PC-9 (cell line): Measurements from ENCODE around the gene TCEA3. TPM values are rescaled to one million over a fixed set of nuclear protein-coding genes. Genes with fewer than 3 reads are reported as not detected.

Experiments used
- BruUV-seq: library from RNA; stranded (reverse); fragments of 400-500 nt; replicated peaks from 2 replicates; lab custom pipeline; 2021; lab: Mats Ljungman, UMichigan
- CTCF ChIA-PET: fragments of 300-600 bp; sonication (Branson Sonifier 250); formaldehyde crosslinking; loops from one replicate; lab custom pipeline; 2022; ENCODE audit warnings: antibody characterized with exemption; lab: Charles Lee
- POLR2A ChIA-PET: fragments of 300-600 bp; sonication (Branson Sonifier 250); formaldehyde crosslinking; loops from one replicate; lab custom pipeline; 2022; ENCODE audit warnings: antibody characterized with exemption; ENCODE audit not compliant: unreplicated experiment; lab: Charles Lee
- DNase-seq, 2 experiments: peaks; one replicate each; pipeline versions ENCODE4 v3.0.0 to v3.0.0-alpha.2; 2015 to 2022; ENCODE audit warnings: mixed read lengths in 1 of 2
- H2AFZ ChIP-seq: fragments of 200-600 bp; sonication (generic); 2 replicates; pipeline ENCODE4 v1.8.1; 2017; ENCODE audit warnings: antibody characterized with exemption
- H3F3A ChIP-seq: fragments of 200-600 bp; sonication (generic); 2 replicates; pipeline ENCODE4 v1.8.1; 2017; ENCODE audit warnings: antibody characterized with exemption, mild to moderate bottlenecking, low read depth; ENCODE audit not compliant: insufficient read depth
- H3K27ac ChIP-seq: fragments of 200-600 bp; sonication (generic); 2 replicates; pipeline ENCODE4 v1.6.1; 2016; ENCODE audit warnings: mixed run types
- H3K27me3 ChIP-seq: fragments of 200-600 bp; sonication (generic); 2 replicates; pipeline ENCODE4 v1.6.1; 2016; ENCODE audit warnings: low read depth, mixed run types; ENCODE audit not compliant: insufficient read depth
- H3K36me3 ChIP-seq: fragments of 200-600 bp; sonication (generic); 2 replicates; pipeline ENCODE4 v1.6.1; 2016; ENCODE audit warnings: low read depth, mixed run types
- H3K4me1 ChIP-seq: fragments of 200-600 bp; sonication (generic); replicated peaks from 2 replicates; pipeline ENCODE4 v1.6.1; 2016; ENCODE audit warnings: mixed run types; ENCODE audit not compliant: insufficient read depth
- H3K4me2 ChIP-seq: fragments of 200-600 bp; sonication (generic); 2 replicates; pipeline ENCODE4 v1.6.1; 2017; ENCODE audit warnings: mixed run types
- H3K4me3 ChIP-seq: fragments of 200-600 bp; sonication (generic); 2 replicates; pipeline ENCODE4 v1.6.1; 2016; ENCODE audit warnings: mixed run types
- H3K79me2 ChIP-seq: fragments of 200-600 bp; sonication (generic); 2 replicates; pipeline ENCODE4 v1.6.1; 2017; ENCODE audit warnings: low read depth, mixed run types
- H3K9me2 ChIP-seq: fragments of 200-600 bp; sonication (generic); 2 replicates; pipeline ENCODE4 v1.8.1; 2017; ENCODE audit warnings: mild to moderate bottlenecking; ENCODE audit not compliant: insufficient read depth
- H3K9me3 ChIP-seq: fragments of 200-600 bp; sonication (generic); 2 replicates; pipeline ENCODE4 v1.8.1; 2016; ENCODE audit warnings: low read depth; ENCODE audit not compliant: insufficient read depth
- H4K20me1 ChIP-seq: fragments of 200-600 bp; sonication (generic); 2 replicates; pipeline ENCODE4 v1.8.1; 2017; ENCODE audit not compliant: insufficient read depth
- EZH2 ChIP-seq: fragments of 200-600 bp; sonication (generic); IDR thresholded peaks from 2 replicates; pipeline ENCODE4 v1.8.0; 2017; ENCODE audit warnings: antibody characterized with exemption, low read depth
- intact Hi-C: fragments of 100-400 bp; cut with micrococcal nuclease; formaldehyde crosslinking; loops from one replicate; pipeline ENCODE4 v1.10.0; 2022; ENCODE audit not compliant: unreplicated experiment
- total RNA-seq: library from RNA; stranded (reverse); gene quantifications from 2 replicates; pipeline ENCODE4 v1.2.3, GENCODE V29; 2021
- TF ChIP-seq, protein P1 (sequence below): fragments of 200-600 bp; sonication (generic); conservative IDR thresholded peaks from 2 replicates; pipeline ENCODE4 v1.6.1; 2017; ENCODE audit warnings: mixed run types, antibody characterized with exemption, mild to moderate bottlenecking, moderate library complexity

TCEA3 gene
- total RNA-seq, 1 experiment from 2014 or later, result 2.7 TPM

DNA sequence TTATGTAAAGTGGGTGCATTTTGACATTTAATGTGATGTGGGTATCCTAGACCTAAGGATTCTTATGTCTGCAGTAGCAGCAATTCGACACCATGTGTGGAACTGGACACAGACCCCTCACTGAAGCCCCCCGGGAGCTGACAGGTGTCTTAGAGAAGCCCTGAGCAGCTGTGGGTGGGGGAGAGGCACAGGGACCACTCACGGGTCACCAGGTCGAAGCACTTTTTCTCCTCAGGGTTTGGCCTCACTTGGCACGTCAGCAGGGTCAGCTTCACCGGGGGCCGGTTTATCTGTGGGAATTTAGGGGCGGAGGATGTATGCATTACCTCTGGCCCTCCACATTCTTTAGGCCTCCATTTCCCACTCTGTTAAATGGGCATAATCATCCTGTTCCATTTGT lies 14.0 kb upstream of the TCEA3 start:
- no peak overlapping the region for H2AFZ ChIP-seq
- no peaks in the 10 kb centered on the region for H3F3A ChIP-seq
- no peaks in the 10 kb centered on the region for H3K9me3 ChIP-seq
- CTCF ChIA-PET, result no interaction called here
- H3K4me3 ChIP-seq, result no peak overlapping the region
- POLR2A ChIA-PET, result no interaction called here
- BruUV-seq, result no TSS peak
- H3K9me2 ChIP-seq, result no peaks in the 10 kb centered on the region
- DNase-seq, result no peak
- H3K4me1 ChIP-seq, result no peaks in the 10 kb centered on the region
- intact Hi-C loops, result no loop called here
- no peaks in the 10 kb centered on the region for H3K36me3 ChIP-seq
- H3K79me2 ChIP-seq, result no peaks in the 10 kb centered on the region
- H3K27ac ChIP-seq, result no peak overlapping the region
- no peaks in the 10 kb centered on the region for H4K20me1 ChIP-seq
- TF ChIP-seq, protein P1, sequence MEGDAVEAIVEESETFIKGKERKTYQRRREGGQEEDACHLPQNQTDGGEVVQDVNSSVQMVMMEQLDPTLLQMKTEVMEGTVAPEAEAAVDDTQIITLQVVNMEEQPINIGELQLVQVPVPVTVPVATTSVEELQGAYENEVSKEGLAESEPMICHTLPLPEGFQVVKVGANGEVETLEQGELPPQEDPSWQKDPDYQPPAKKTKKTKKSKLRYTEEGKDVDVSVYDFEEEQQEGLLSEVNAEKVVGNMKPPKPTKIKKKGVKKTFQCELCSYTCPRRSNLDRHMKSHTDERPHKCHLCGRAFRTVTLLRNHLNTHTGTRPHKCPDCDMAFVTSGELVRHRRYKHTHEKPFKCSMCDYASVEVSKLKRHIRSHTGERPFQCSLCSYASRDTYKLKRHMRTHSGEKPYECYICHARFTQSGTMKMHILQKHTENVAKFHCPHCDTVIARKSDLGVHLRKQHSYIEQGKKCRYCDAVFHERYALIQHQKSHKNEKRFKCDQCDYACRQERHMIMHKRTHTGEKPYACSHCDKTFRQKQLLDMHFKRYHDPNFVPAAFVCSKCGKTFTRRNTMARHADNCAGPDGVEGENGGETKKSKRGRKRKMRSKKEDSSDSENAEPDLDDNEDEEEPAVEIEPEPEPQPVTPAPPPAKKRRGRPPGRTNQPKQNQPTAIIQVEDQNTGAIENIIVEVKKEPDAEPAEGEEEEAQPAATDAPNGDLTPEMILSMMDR, result no peak
- no peak for TF ChIP-seq EZH2
- H3K4me2 ChIP-seq, result no peak overlapping the region
- H3K27me3 ChIP-seq, result no peaks in the 10 kb centered on the region

GRCh38 chr1:23437355-23437664 lies 12.8 kb upstream of the TCEA3 start:
- ChIA-PET CTCF (no interaction called here), POLR2A (interaction anchor here (0.6 kb wide), 1 partner anchor 12 kb away, joined by 14 read pairs; no protein-coding TSS in a partner anchor)
- intact Hi-C loops, result no loop called here
- DNase-seq, result no peak
- Histone ChIP-seq H3K9me2 (no peaks in the 10 kb centered on the region), H2AFZ (no peak overlapping the region), H3K27ac (no peak overlapping the region), H3K4me3 (no peak overlapping the region), H3F3A (no peaks in the 10 kb centered on the region), H4K20me1 (no peaks in the 10 kb centered on the region), H3K4me1 (no peaks in the 10 kb centered on the region), H3K9me3 (no peaks in the 10 kb centered on the region), H3K36me3 (no peaks in the 10 kb centered on the region), H3K79me2 (no peaks in the 10 kb centered on the region), H3K4me2 (no peak overlapping the region), H3K27me3 (no peaks in the 10 kb centered on the region)
- TF ChIP-seq EZH2, result no peak
- TF ChIP-seq, protein P1, result no peak
- BruUV-seq, result no TSS peak

DNA sequence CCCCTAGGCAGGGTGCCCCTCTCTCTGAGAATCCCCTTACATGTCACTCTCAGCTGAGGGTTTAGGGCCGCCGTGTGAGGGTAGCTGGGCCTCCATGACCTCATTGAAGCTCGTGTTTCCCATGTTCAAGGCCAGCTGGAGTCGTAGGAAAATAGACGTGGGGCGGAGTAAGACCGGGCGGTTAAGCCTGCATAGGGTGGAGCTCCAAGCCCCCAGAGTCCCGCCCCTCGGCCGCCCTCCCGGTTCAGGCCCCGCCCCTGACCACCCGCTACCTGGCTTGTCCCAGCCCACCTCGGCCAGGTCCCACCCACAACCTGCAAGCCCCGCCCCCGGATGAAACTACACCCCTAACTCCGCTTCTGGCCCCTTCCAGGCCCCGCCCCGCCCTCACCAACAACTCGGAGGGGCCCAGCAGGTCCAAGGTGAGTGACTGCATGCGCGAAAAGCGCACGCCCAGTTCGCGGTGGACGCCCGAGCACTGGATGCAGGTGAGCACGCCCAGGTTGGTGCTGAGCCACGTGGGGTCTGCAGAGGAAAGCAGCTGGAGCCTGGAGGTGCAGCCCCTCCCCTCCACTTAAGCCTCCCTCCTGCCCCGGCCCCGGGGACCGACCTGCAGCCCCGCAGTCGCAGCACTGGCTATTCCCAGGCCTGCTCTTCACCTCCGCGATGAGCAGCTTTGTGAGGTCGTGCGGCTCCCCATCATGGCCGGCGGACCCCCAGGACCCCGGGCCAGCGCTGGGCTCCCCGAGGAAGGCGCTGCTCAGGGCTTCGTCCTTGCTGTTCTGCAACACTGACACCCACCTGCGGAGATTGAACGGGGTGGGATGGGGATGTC lies 12.2 kb upstream of the TCEA3 start:
- TF ChIP-seq, protein P1, result no peak
- TF ChIP-seq EZH2, result no peak
- no TSS peak for BruUV-seq
- Histone ChIP-seq H3K9me3 (no peaks in the 10 kb centered on the region), H2AFZ (no peak overlapping the region), H3K36me3 (no peaks in the 10 kb centered on the region), H3K4me3 (no peak overlapping the region), H3K27ac (no peak overlapping the region), H3K4me1 (no peaks in the 10 kb centered on the region), H3K9me2 (no peaks in the 10 kb centered on the region), H3K4me2 (no peak overlapping the region), H4K20me1 (no peaks in the 10 kb centered on the region), H3K27me3 (no peaks in the 10 kb centered on the region), H3K79me2 (no peaks in the 10 kb centered on the region), H3F3A (no peaks in the 10 kb centered on the region)
- ChIA-PET CTCF (no interaction called here), POLR2A (no interaction called here)
- intact Hi-C loops, result no loop called here
- no peak for DNase-seq
